ENCODE measurements around the gene POLR2L. TPM values are rescaled to one million over a fixed set of nuclear protein-coding genes. Genes with fewer than 3 reads are reported as not detected.

Gene POLR2L
- total RNA-seq, 4 donors from 2014 or later: 71.4 to 189 (median 92.3) TPM

DNA sequence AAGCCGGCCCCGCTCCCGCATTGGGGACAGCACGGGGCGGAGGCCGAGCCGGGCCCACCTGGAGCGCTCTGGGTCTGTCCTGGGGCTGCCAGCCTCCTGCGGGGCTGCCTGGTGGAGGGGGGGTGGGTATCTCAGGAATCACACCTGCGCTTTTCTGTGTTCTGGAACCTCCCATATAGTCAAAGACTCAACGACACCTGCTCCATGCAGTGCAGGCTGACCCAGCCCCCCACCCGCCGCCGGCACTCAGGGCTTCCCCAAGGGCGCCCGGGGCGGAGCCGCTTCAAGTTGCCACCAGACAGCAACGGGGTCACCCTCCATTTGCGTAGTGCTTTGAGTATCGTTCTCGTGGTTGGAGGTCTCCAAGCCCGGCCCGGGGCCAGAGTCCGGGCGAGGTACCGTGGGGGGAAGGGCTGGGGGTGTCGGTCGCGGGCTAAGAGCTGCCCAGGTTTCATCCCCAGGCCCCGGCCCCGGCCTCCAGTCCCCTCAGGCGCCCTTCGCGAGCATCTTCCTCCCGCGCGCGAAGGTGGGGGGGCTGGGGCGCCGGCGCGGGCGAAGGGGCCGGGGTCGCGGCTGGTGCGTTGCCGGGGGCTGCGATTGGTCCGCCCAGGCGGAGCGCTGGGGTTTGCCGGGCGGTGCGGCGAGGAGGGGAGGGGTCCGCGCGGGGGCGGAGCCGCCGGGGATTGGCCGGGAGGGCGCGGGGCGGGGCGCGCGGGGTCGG is 6.9 kb upstream of the POLR2L start:
- TF ChIP-seq POLR2AphosphoS5 (IDR thresholded peaks at IDR 0.05) (no peak), POLR2A (IDR thresholded peaks at IDR 0.05; ENCODE audit: low read depth) (no peak), EP300 (IDR thresholded peaks at IDR 0.05) (no peak)
- TF ChIP-seq, protein P1, sequence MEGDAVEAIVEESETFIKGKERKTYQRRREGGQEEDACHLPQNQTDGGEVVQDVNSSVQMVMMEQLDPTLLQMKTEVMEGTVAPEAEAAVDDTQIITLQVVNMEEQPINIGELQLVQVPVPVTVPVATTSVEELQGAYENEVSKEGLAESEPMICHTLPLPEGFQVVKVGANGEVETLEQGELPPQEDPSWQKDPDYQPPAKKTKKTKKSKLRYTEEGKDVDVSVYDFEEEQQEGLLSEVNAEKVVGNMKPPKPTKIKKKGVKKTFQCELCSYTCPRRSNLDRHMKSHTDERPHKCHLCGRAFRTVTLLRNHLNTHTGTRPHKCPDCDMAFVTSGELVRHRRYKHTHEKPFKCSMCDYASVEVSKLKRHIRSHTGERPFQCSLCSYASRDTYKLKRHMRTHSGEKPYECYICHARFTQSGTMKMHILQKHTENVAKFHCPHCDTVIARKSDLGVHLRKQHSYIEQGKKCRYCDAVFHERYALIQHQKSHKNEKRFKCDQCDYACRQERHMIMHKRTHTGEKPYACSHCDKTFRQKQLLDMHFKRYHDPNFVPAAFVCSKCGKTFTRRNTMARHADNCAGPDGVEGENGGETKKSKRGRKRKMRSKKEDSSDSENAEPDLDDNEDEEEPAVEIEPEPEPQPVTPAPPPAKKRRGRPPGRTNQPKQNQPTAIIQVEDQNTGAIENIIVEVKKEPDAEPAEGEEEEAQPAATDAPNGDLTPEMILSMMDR (IDR thresholded peaks at IDR 0.05): no peak
- Histone ChIP-seq H3K9me3 (no peaks in the 10 kb centered on the region), H3K4me1 (peaks cover 55 to 95% (median 85%) of the 10 kb centered on the region in 4 donors), H3K4me3 (peak overlapping the region; percentile 49 to 58 (median 54)), H3K27ac (replicated peaks in 1 of 4) (peak overlapping the region in 1 of 4 donors; percentile 39), H3K36me3 (peaks cover 0 to 39% (median 18%) of the 10 kb centered on the region in 4 donors), H3K27me3 (peaks cover 0 to 17% (median 5%) of the 10 kb centered on the region in 4 donors)
- intact Hi-C loops (cut with DNase I): loop anchor here (2.0 kb wide), 1 partner anchor 202 kb away; no protein-coding TSS in a partner anchor
- DNase-seq (ENCODE audit: extremely low spot score): no peak
- 4% methylated on average over 5 of the region's 71 CpGs for WGBS

DNA sequence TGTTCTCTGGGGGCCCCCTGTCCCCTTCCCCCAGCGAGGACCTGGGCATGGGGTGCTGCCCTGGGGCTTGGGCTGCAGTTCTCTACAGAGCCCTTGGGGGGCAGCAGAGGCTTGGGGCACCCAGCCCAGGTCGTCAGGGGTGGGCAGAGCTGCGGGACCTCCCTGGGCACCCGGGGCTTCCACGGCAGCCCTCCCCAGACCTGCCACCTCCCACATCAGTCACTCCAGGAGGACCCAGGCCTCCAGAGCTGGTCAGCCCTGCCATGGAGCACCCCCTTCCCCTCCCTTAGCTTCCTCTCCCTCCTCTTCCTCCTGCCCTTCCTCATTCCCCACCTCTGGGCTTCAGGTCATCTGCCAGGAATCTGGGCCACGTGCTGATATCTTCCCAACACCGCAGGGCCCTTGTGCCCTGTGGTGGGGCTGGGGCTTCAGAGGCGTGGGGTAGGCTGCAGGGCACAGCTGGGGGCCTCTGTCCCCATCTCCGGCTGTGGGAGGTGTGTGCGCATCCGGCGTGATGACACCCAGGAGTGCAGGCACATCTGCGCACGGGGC is 6.1 kb upstream of the POLR2L start:
- DNase-seq (ENCODE audit: extremely low spot score): no peak
- Histone ChIP-seq H3K9me3 (no peaks in the 10 kb centered on the region), H3K4me1 (peaks cover 58 to 98% (median 90%) of the 10 kb centered on the region in 4 donors), H3K36me3 (peaks cover 0 to 31% (median 13%) of the 10 kb centered on the region in 4 donors), H3K4me3 (peak overlapping the region; percentile 9 to 56 (median 50)), H3K27ac (replicated peaks in 1 of 4) (no peak overlapping the region), H3K27me3 (peaks cover 0 to 17% (median 5%) of the 10 kb centered on the region in 4 donors)
- WGBS: 32% methylated on average over 10 of the region's 14 CpGs
- intact Hi-C loops (cut with DNase I): loop anchor here (2.0 kb wide), 1 partner anchor 202 kb away; no protein-coding TSS in a partner anchor
- TF ChIP-seq EP300 (IDR thresholded peaks at IDR 0.05): no peak
- TF ChIP-seq, protein P1 (IDR thresholded peaks at IDR 0.05): peak in 2 of 3 experiments; percentile 78 to 85

DNA sequence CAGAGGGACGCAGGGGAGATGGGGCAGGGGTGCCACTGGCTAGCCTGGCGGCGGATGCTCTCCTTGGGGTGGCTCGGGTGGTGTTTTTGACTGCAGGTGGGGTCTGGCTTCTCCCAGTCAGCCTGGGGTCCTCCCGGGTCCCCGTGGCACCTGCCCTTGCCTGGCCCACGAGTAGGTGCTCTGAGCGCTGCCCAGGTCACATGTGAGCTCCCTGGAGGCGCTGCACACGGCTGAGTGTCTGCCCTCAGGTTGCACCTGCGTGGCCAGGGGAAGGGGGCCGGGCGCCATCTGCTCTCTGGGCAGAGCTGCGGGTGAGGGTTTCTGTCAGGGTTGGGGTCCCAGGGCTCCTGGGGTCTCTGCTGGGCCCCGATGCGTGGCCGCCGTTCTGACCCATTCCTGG is 5.5 kb upstream of the POLR2L start:
- Histone ChIP-seq H3K27ac (replicated peaks in 1 of 4) (no peak overlapping the region), H3K27me3 (peaks cover 0 to 17% (median 5%) of the 10 kb centered on the region in 4 donors), H3K4me1 (peaks cover 54 to 98% (median 87%) of the 10 kb centered on the region in 4 donors), H3K36me3 (peaks cover 0 to 30% (median 13%) of the 10 kb centered on the region in 4 donors), H3K9me3 (no peaks in the 10 kb centered on the region), H3K4me3 (no peak overlapping the region)
- DNase-seq (ENCODE audit: extremely low spot score): no peak
- intact Hi-C loops (cut with DNase I): loop anchor here (2.0 kb wide), 1 partner anchor 203 kb away; no protein-coding TSS in a partner anchor
- 95% methylated on average over 4 of the region's 18 CpGs for WGBS
- TF ChIP-seq POLR2AphosphoS5 (IDR thresholded peaks at IDR 0.05) (no peak), POLR2A (IDR thresholded peaks at IDR 0.05; ENCODE audit: low read depth) (no peak)

DNA sequence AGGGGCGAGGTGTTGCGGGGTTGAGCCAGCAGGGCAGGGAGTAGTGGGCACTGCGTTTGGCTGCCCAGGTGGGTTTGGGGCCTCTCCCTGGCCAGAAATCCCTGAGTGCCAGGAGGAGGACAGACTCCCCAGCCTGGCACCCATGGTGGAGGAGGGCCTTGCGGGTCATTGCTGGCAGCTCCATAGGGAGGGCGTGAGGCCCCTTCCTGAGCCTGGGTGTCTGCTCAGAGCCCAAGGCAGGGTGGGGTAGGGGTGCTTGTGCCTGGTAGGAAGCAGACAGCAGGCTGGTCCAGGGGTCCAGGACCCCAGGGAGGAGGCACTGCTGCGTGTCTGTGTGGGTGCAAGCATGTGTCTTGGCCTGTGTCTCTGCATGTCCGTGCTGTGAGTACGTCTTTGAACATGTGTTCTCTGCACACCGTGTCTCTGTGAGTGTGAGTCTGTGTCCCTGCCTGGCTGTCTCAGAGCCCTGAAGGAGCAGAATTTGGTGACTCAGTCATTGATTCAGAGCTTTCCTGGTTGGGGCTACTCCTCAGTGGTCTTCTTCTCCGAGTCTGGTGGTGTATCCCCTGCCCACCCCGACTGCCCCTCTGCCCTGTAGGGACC is 4.3 kb upstream of the POLR2L start:
- Histone ChIP-seq H3K4me1 (peaks cover 57 to 90% (median 84%) of the 10 kb centered on the region in 4 donors), H3K36me3 (peaks cover 0 to 20% (median 13%) of the 10 kb centered on the region in 4 donors), H3K4me3 (no peak overlapping the region), H3K27me3 (peaks cover 0 to 17% (median 5%) of the 10 kb centered on the region in 4 donors), H3K9me3 (no peaks in the 10 kb centered on the region), H3K27ac (replicated peaks in 1 of 4) (peak overlapping the region; percentile 88 to 94 (median 91))
- no peak for DNase-seq (ENCODE audit: extremely low spot score)
- WGBS: 70% methylated on average over 6 of the region's 11 CpGs
- intact Hi-C loops (cut with DNase I): no loop called here
- TF ChIP-seq POLR2A (IDR thresholded peaks at IDR 0.05; ENCODE audit: low read depth) (no peak), EP300 (IDR thresholded peaks at IDR 0.05) (no peak), POLR2AphosphoS5 (IDR thresholded peaks at IDR 0.05) (no peak)
- TF ChIP-seq, protein P1 (IDR thresholded peaks at IDR 0.05): no peak
